ENCODE data around the gene SCGB2A2. TPM values are rescaled to one million over a fixed set of nuclear protein-coding genes. Genes with fewer than 3 reads are reported as not detected.

Gene SCGB2A2
- polyA plus RNA-seq, 1 of the 3 experiments (the other 2 are of a cell fraction), result not detected

DNA sequence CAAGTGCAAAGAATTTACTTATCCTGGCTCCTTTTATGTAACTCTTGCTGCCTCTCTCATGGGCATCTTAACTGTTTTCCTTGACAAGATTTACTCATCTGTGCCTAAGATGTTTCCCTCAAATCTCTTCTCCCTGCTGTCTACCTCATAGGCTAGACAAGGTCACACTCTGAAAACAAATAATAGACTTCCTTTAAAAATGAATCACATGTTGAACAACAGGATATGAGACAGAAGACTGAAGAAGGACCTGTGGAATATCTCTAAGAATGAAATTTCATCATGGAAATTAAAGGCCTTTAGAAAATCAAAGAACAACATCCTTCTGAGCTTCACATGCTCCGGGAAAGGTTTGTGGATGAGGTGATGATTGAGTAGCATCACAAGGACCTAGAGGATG, 6.0 kb upstream of the SCGB2A2 start:
- Histone ChIP-seq H2AFZ (ENCODE audit: low read depth) (no peak overlapping the region), H3K36me3 (replicated peaks in 1 of 2; ENCODE audit: control insufficient read depth in 1 of 2, insufficient read depth in 2 of 2, low read length in 1 of 2) (no peaks in the 10 kb centered on the region), H3K4me1 (ENCODE audit: control insufficient read depth in 1 of 2, insufficient read depth in 2 of 2, low read depth in 1 of 2, low read length in 1 of 2) (no peaks in the 10 kb centered on the region), H3K9ac (no peak overlapping the region), H3K9me3 (no peaks in the 10 kb centered on the region), H3K9me2 (no peaks in the 10 kb centered on the region), H3K4me3 (ENCODE audit: low read depth in 2 of 2, low read length in 1 of 2) (no peak overlapping the region), H3F3A (replicated peaks; ENCODE audit: insufficient read depth) (no peaks in the 10 kb centered on the region), H3K27me3 (ENCODE audit: insufficient read depth) (no peaks in the 10 kb centered on the region; the same call in 1 of the 2 replicates), H3K4me2 (no peak overlapping the region), H3K27ac (ENCODE audit: low read depth in 2 of 2, low read length in 1 of 2) (no peak overlapping the region), H4K20me1 (ENCODE audit: insufficient read depth) (no peaks in the 10 kb centered on the region), H3K79me2 (ENCODE audit: insufficient read depth) (no peaks in the 10 kb centered on the region)
- ChIA-PET POLR2A (no interaction called here), CTCF (interaction anchor here (0.9 to 1.2 kb wide), 2 partner anchors 21 to 47 kb away, joined by 3 read pairs; no protein-coding TSS in a partner anchor)
- TF ChIP-seq ELF1 (IDR thresholded peaks at IDR 0.05) (no peak), NRF1 (IDR thresholded peaks at IDR 0.05; ENCODE audit: low read depth, low read length) (no peak), FOSL2 (IDR thresholded peaks at IDR 0.05; ENCODE audit: borderline replicate concordance, low read depth) (no peak), MEF2A (IDR thresholded peaks at IDR 0.05; ENCODE audit: borderline replicate concordance, low read depth) (no peak), GATA2 (CRISPR knock-in tag; IDR thresholded peaks at IDR 0.05) (no peak), TEAD4 (IDR thresholded peaks at IDR 0.05; ENCODE audit: borderline replicate concordance, insufficient read depth) (no peak), CHD2 (IDR thresholded peaks at IDR 0.05; ENCODE audit: low read length, partially characterized antibody) (no peak), MXI1 (IDR thresholded peaks at IDR 0.05; ENCODE audit: low read depth, low read length) (no peak), FOXM1 (IDR thresholded peaks at IDR 0.05; ENCODE audit: low read depth) (no peak), EP300 (IDR thresholded peaks at IDR 0.05; ENCODE audit: borderline replicate concordance in 1 of 2, low read depth in 1 of 2, low read length in 1 of 2) (no peak), RAD21 (IDR thresholded peaks at IDR 0.05; ENCODE audit: low read length) (no peak), POLR2AphosphoS5 (IDR thresholded peaks at IDR 0.05; ENCODE audit: low read depth, low read length) (no peak)
- TF ChIP-seq, protein P1, sequence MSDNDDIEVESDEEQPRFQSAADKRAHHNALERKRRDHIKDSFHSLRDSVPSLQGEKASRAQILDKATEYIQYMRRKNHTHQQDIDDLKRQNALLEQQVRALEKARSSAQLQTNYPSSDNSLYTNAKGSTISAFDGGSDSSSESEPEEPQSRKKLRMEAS (IDR thresholded peaks at IDR 0.05; ENCODE audit: low read depth), result no peak
- TF ChIP-seq, protein P2, sequence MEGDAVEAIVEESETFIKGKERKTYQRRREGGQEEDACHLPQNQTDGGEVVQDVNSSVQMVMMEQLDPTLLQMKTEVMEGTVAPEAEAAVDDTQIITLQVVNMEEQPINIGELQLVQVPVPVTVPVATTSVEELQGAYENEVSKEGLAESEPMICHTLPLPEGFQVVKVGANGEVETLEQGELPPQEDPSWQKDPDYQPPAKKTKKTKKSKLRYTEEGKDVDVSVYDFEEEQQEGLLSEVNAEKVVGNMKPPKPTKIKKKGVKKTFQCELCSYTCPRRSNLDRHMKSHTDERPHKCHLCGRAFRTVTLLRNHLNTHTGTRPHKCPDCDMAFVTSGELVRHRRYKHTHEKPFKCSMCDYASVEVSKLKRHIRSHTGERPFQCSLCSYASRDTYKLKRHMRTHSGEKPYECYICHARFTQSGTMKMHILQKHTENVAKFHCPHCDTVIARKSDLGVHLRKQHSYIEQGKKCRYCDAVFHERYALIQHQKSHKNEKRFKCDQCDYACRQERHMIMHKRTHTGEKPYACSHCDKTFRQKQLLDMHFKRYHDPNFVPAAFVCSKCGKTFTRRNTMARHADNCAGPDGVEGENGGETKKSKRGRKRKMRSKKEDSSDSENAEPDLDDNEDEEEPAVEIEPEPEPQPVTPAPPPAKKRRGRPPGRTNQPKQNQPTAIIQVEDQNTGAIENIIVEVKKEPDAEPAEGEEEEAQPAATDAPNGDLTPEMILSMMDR (IDR thresholded peaks at IDR 0.05), result no peak
- TF ChIP-seq, protein P3, sequence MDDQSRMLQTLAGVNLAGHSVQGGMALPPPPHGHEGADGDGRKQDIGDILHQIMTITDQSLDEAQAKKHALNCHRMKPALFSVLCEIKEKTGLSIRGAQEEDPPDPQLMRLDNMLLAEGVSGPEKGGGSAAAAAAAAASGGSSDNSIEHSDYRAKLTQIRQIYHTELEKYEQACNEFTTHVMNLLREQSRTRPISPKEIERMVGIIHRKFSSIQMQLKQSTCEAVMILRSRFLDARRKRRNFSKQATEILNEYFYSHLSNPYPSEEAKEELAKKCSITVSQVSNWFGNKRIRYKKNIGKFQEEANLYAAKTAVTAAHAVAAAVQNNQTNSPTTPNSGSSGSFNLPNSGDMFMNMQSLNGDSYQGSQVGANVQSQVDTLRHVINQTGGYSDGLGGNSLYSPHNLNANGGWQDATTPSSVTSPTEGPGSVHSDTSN (IDR thresholded peaks at IDR 0.05), result no peak
- WGBS (ENCODE audit: low lambda C conversion rate), result 6% methylated on average over 1 of the region's 1 CpG
- DNase-seq, result no peak

DNA sequence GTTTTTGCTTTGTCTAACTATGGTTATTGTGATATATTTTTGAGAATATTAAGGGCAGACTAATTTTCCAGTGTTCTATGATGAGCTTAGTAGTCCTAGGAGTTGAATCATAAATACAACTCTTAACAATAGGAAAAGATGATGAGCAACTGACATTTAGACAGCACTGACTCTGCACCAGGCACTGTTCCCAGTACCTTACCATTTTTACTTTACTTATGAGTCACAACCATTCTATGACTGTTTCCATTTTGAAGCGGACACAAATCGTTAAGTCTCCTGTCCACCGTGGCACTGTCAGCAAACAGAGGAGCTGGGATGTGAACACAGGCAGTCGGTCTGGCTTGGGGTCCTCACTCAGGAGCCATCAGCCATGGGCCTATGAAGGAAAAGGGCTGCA, 3.4 kb upstream of the SCGB2A2 start:
- no peak for TF ChIP-seq RXRA (IDR thresholded peaks at IDR 0.05; ENCODE audit: borderline replicate concordance, low read depth)
- no peak for TF ChIP-seq GATA2 (CRISPR knock-in tag; IDR thresholded peaks at IDR 0.05)
- no peak for TF ChIP-seq EP300 (IDR thresholded peaks at IDR 0.05; ENCODE audit: borderline replicate concordance in 1 of 2, low read depth in 1 of 2, low read length in 1 of 2)
- TF ChIP-seq TEAD4 (IDR thresholded peaks at IDR 0.05; ENCODE audit: borderline replicate concordance, insufficient read depth), result no peak
- TF ChIP-seq NFIC (IDR thresholded peaks at IDR 0.05; ENCODE audit: borderline replicate concordance), result no peak
- TF ChIP-seq, protein P1 (IDR thresholded peaks at IDR 0.05; ENCODE audit: low read depth), result no peak
- TF ChIP-seq, protein P4, sequence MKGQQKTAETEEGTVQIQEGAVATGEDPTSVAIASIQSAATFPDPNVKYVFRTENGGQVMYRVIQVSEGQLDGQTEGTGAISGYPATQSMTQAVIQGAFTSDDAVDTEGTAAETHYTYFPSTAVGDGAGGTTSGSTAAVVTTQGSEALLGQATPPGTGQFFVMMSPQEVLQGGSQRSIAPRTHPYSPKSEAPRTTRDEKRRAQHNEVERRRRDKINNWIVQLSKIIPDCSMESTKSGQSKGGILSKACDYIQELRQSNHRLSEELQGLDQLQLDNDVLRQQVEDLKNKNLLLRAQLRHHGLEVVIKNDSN (IDR thresholded peaks at IDR 0.05; ENCODE audit: borderline replicate concordance, low read depth), result no peak
- no peak for TF ChIP-seq CHD2 (IDR thresholded peaks at IDR 0.05; ENCODE audit: low read length, partially characterized antibody)
- CTCF ChIA-PET, result interaction anchor here (1.1 to 1.5 kb wide), 4 partner anchors 24 to 95 kb away, joined by 3 to 5 read pairs (median 4); partner anchors contain the start of gene SCGB1D2
- Histone ChIP-seq H3F3A (replicated peaks; ENCODE audit: insufficient read depth) (no peaks in the 10 kb centered on the region), H3K4me3 (ENCODE audit: low read depth in 2 of 2, low read length in 1 of 2) (no peak overlapping the region), H3K36me3 (replicated peaks in 1 of 2; ENCODE audit: control insufficient read depth in 1 of 2, insufficient read depth in 2 of 2, low read length in 1 of 2) (no peaks in the 10 kb centered on the region), H2AFZ (ENCODE audit: low read depth) (no peak overlapping the region), H3K9ac (no peak overlapping the region), H3K79me2 (ENCODE audit: insufficient read depth) (no peaks in the 10 kb centered on the region), H3K4me1 (ENCODE audit: control insufficient read depth in 1 of 2, insufficient read depth in 2 of 2, low read depth in 1 of 2, low read length in 1 of 2) (no peaks in the 10 kb centered on the region), H3K9me3 (no peaks in the 10 kb centered on the region), H3K9me2 (no peaks in the 10 kb centered on the region), H3K4me2 (no peak overlapping the region), H3K27me3 (ENCODE audit: insufficient read depth) (no peaks in the 10 kb centered on the region; the same call in 1 of the 2 replicates), H3K27ac (ENCODE audit: low read depth in 2 of 2, low read length in 1 of 2) (no peak overlapping the region), H4K20me1 (ENCODE audit: insufficient read depth) (no peaks in the 10 kb centered on the region)
- 38% methylated on average over 4 of the region's 4 CpGs for WGBS (ENCODE audit: low lambda C conversion rate)
- DNase-seq, result no peak
- POLR2A ChIA-PET, result no interaction called here
